Breast epithelium (tissue), 4 donors: Measurements from ENCODE around the gene ANTXR1. TPM values are rescaled to one million over a fixed set of nuclear protein-coding genes. Genes with fewer than 3 reads are reported as not detected.
A peak's percentile ranks its signal among the peaks of the same experiment; 100 is the strongest.

Source experiments
- DNase-seq, 2 donors: peaks; one replicate each; pipeline ENCODE4 v3.0.0-alpha.2; 2019; ENCODE audit warnings: low spot score in 2 of 2
- H3K27ac ChIP-seq, 2 donors: fragments of 200-600 bp; sonication (generic) in 1 of 2; one replicate each; pipeline ENCODE4 v1.5.1; 2016 to 2019; ENCODE audit warnings: mild to moderate bottlenecking in 1 of 2
- H3K27me3 ChIP-seq, 2 donors: fragments of 200-600 bp; sonication (generic) in 1 of 2; one replicate each; pipeline versions ENCODE4 v1.5.1 to v1.6.0; 2017 to 2019; ENCODE audit warnings: control low read depth in 1 of 2, mild to moderate bottlenecking in 1 of 2
- H3K36me3 ChIP-seq: fragments of 200-600 bp; one replicate; pipeline ENCODE4 v1.5.1; 2019
- H3K4me1 ChIP-seq, 2 donors: fragments of 200-600 bp; sonication (generic); one replicate each; pipeline ENCODE4 v1.5.1; 2016 to 2019; ENCODE audit warnings: control low read depth in 1 of 2
- H3K4me3 ChIP-seq, 3 donors: fragments of 200-600 bp; sonication (generic); 1 replicate in 2 of 3; 2 replicates in 1 of 3; pipeline ENCODE4 v1.5.1; 2016 to 2019; ENCODE audit warnings: mild to moderate bottlenecking in 3 of 3, moderate library complexity in 2 of 3
- H3K9me3 ChIP-seq, 2 donors: fragments of 200-600 bp; sonication (generic) in 1 of 2; one replicate each; pipeline ENCODE4 v1.5.1; 2016 to 2019; ENCODE audit warnings: control low read depth in 1 of 2
- POLR2A ChIP-seq: fragments of 450-650 bp; IDR thresholded peaks from one replicate; pipeline ENCODE4 v1.6.1; 2016; ENCODE audit warnings: antibody characterized with exemption, mild to moderate bottlenecking, moderate library complexity
- POLR2AphosphoS5 ChIP-seq, 3 donors: sonication (generic); formaldehyde crosslinking; IDR thresholded peaks; one replicate each; pipeline ENCODE4 v1.6.1; 2017; ENCODE audit warnings: antibody characterized with exemption in 3 of 3
- intact Hi-C: fragments of 100-400 bp; cut with DNase I; formaldehyde crosslinking; loops from one replicate; pipeline ENCODE4 v1.15.1; 2023; ENCODE audit warnings: low total_unique reads
- total RNA-seq, 3 donors: library from RNA; depleted of rRNA; stranded (reverse); fragments of >200 nt; gene quantifications; one replicate each; pipeline ENCODE4 v1.1.0, GENCODE V29; 2016
- TF ChIP-seq, protein P1 (sequence below), 3 donors: fragments of 450-650 bp; IDR thresholded peaks; one replicate each; pipeline ENCODE4 v1.5.1; 2016 to 2017; ENCODE audit warnings: antibody characterized with exemption in 3 of 3, mild to moderate bottlenecking in 3 of 3, moderate library complexity in 3 of 3

ANTXR1 gene
- total RNA-seq, 3 donors from 2014 or later = 52.7 to 72.8 (median 68.8) TPM

DNA sequence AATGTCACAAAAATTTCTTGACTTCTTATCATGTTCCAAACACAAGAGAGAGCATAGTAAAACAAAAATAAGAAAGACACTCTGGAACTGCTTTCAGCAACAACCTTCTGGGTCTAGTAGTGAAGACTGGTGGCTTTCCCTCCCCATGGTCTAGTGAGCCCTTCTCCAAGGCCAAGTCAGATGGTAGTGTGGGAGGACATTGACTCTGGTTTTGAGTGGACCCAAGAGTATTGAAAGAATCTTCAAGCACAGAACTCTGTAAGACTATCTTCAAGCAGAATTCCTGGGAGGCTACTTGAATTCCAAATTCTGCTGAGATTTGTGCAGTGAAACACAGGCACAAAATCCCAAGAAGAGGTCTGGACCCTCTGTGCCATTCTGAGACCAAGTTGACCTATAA, 21.1 kb downstream of the ANTXR1 start:
- no peaks in the 10 kb centered on the region for H3K36me3 ChIP-seq
- H3K27me3 ChIP-seq = no peaks in the 10 kb centered on the region
- peaks cover 0 to 6% of the 10 kb centered on the region in 2 donors for H3K4me1 ChIP-seq
- H3K4me3 ChIP-seq = no peak overlapping the region
- intact Hi-C loops = no loop called here
- H3K9me3 ChIP-seq = no peaks in the 10 kb centered on the region
- peak overlapping the region; percentile 46 to 70 for H3K27ac ChIP-seq
- TF ChIP-seq POLR2AphosphoS5 (IDR thresholded peaks at IDR 0.05) (no peak), POLR2A (no peak)
- TF ChIP-seq, protein P1, sequence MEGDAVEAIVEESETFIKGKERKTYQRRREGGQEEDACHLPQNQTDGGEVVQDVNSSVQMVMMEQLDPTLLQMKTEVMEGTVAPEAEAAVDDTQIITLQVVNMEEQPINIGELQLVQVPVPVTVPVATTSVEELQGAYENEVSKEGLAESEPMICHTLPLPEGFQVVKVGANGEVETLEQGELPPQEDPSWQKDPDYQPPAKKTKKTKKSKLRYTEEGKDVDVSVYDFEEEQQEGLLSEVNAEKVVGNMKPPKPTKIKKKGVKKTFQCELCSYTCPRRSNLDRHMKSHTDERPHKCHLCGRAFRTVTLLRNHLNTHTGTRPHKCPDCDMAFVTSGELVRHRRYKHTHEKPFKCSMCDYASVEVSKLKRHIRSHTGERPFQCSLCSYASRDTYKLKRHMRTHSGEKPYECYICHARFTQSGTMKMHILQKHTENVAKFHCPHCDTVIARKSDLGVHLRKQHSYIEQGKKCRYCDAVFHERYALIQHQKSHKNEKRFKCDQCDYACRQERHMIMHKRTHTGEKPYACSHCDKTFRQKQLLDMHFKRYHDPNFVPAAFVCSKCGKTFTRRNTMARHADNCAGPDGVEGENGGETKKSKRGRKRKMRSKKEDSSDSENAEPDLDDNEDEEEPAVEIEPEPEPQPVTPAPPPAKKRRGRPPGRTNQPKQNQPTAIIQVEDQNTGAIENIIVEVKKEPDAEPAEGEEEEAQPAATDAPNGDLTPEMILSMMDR (IDR thresholded peaks at IDR 0.05) = no peak
- no peak for DNase-seq

- Histone ChIP-seq H3K4me1 (peaks cover 0 to 6% of the 10 kb centered on the region in 2 donors), H3K36me3 (no peaks in the 10 kb centered on the region), H3K27me3 (no peaks in the 10 kb centered on the region), H3K27ac (peak overlapping the region; percentile 46 to 70), H3K9me3 (no peaks in the 10 kb centered on the region), H3K4me3 (no peak overlapping the region)
- DNase-seq = no peak
- intact Hi-C loops = no loop called here
- TF ChIP-seq POLR2AphosphoS5 (IDR thresholded peaks at IDR 0.05) = no peak
- no peak for TF ChIP-seq POLR2A
- TF ChIP-seq, protein P1 (IDR thresholded peaks at IDR 0.05) = no peak
Observed at GRCh38 chr2:69034845-69035244, 21.9 kb downstream of the ANTXR1 start.

DNA sequence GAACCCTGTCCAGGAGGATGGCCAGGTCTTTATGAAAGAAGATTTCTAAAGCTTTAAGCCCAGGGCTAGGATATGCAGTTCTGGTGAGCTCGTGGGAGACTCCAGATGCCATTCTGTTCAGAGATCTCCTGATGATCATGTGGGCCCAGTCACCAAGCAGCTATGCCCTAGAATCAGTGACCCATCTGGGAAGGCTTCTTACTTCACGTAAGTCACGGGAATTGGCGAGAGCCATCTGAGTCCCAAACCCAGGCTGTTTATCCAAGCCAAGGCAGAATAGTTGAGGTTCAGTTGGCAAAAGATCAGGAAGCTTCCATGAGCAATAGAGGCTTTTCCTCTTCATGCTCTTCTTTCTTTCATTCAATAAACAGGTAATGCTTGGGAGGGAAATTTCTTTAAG, 23.9 kb downstream of the ANTXR1 start:
- Histone ChIP-seq H3K4me3 (no peak overlapping the region), H3K27me3 (no peaks in the 10 kb centered on the region), H3K27ac (peak overlapping the region; percentile 15 to 70), H3K36me3 (no peaks in the 10 kb centered on the region), H3K4me1 (peaks cover 0 to 6% of the 10 kb centered on the region in 2 donors), H3K9me3 (no peaks in the 10 kb centered on the region)
- peak in 1 of 2 donors; percentile 35 for DNase-seq
- intact Hi-C loops = no loop called here
- TF ChIP-seq POLR2AphosphoS5 (IDR thresholded peaks at IDR 0.05) (no peak), POLR2A (no peak)
- TF ChIP-seq, protein P1 (IDR thresholded peaks at IDR 0.05) = no peak

GRCh38 chr2:69041214-69041613, 28.2 kb downstream of the ANTXR1 start:
- Histone ChIP-seq H3K36me3 (no peaks in the 10 kb centered on the region), H3K4me3 (no peak overlapping the region), H3K27me3 (no peaks in the 10 kb centered on the region), H3K27ac (peak overlapping the region; percentile 44 to 71), H3K9me3 (no peaks in the 10 kb centered on the region), H3K4me1 (no peaks in the 10 kb centered on the region)
- intact Hi-C loops = no loop called here
- no peak for DNase-seq
- TF ChIP-seq, protein P1 (IDR thresholded peaks at IDR 0.05) = no peak
- no peak for TF ChIP-seq POLR2AphosphoS5 (IDR thresholded peaks at IDR 0.05)
- TF ChIP-seq POLR2A = no peak

DNA sequence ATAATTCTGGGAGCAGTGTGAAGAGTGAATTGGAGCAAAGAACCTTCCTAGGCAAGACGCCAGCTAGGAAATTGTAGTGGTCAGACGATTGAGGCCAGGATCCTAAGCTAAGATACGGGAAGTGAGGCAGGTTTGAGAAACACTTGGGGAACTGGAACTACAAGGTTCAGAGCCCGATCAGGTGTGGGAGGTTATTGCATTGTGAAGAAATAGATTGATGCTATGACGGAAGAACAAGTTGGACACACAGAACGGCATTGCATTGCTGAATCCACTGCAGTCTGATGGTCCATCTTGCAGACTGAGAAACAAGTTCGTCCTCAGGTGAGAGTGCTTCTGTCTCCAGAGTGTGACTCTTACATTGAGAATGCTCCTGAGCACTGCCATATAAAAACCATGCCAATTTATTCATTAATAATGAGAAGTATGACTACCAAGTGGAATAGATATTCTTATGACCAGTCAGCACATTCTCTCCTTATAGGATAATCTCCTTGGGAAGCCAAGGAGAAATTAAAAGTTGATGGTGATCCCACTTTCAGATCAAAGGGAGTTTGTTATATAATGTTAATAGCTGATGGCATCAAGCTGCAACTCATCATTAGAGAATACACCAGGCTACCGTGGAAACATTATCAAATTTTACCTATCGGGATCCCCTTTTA, 30.9 kb downstream of the ANTXR1 start:
- H3K27ac ChIP-seq = peak overlapping the region; percentile 61 to 71

More for the DNA sequence above, 30.9 kb downstream of the ANTXR1 start:
- Histone ChIP-seq H3K4me3 (no peak overlapping the region), H3K27me3 (no peaks in the 10 kb centered on the region), H3K9me3 (no peaks in the 10 kb centered on the region), H3K36me3 (no peaks in the 10 kb centered on the region), H3K4me1 (no peaks in the 10 kb centered on the region)
- peak in 1 of 2 donors; percentile 68 for DNase-seq
- TF ChIP-seq, protein P1 (IDR thresholded peaks at IDR 0.05) = no peak
- TF ChIP-seq POLR2AphosphoS5 (IDR thresholded peaks at IDR 0.05) = peak in 2 of 3 donors; percentile 13 to 79
- intact Hi-C loops = no loop called here
